Putamen (tissue), 1 donor: Measurements from ENCODE around the gene NR1H3.

Experiments used
- DNase-seq: peaks from one replicate; pipeline ENCODE4 v3.0.0-alpha.2; 2016; ENCODE audit warnings: low spot score

Gene NR1H3

DNA sequence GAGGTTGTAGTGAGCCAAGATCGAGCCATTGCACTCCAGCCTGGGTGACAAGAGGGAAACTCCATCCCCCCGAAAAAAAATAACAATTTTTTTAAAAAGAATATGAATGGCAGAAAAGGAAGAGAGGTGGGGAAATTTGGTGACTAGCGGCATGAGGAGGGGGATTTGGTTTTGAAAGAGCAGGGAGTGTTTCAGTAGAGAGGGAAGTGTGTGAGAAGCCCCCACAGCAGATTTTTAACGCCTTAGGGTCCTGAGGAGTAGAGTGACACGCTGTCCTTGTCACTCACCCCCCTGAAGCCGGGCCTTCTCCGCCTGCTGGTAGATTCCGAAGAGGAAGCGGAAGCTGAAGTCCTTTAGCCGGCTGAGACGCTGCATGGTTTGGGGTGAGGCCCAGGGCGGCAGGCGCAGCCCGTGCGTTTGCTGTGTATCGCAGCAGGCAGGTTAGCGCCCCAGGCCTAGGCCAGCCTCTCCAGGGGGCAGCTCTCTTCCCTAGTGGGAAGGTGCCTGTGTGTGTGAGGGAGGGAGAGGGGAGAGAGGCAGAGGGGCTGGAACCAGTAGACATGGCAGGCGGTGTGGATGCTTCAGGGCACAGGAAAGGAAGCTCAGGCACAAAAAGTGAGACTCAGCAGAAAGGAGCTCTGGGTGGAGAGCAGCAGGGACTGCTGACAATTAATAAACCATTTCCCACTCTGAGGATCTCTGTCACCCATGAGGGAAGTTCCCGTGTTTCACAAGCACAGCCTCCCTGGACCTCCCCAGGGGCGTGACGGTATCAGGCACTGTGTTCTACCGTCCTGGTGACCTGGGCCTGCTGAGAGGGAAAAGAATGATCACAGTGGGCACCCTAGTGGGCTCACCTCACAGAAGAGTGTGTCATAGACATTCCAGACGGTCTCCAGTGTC is 13.1 kb upstream of the NR1H3 start:
- no peak for DNase-seq

DNA sequence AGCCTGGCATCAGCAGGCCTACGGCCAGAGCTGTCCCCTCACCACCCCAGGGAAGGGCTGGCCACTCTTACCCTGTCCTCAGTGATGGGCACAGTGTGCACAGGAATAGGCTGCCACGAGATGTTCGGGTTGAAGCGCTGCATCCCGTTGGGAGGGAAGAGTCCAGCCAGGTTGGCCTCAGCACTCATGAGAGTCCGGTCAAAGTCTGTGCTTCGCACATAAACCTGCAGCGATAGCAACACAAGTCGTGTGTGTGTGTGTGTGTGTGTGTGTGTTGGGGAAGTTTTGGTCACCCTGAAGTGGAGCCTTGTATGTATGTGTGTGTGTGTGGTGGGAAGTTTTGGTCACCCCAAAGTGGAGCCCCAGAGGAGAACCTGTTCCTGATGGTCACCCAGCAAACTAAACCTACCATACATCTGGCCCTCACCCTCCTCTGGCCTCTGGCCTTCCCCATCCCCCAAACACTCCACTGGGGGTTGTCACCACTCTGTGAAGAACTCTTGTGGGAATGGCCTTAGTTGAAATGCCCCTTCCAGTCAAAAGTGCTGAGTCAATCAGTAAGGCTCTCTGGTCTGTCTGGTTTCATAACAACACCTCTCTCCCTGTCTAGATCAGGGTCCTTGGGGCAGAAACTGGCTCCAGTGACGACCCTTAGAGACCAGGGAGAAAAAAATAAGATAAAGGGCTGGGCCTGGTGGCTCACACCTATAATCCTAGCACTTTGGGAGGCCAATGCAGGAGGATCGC is 12.0 kb upstream of the NR1H3 start:
- DNase-seq = no peak

DNA sequence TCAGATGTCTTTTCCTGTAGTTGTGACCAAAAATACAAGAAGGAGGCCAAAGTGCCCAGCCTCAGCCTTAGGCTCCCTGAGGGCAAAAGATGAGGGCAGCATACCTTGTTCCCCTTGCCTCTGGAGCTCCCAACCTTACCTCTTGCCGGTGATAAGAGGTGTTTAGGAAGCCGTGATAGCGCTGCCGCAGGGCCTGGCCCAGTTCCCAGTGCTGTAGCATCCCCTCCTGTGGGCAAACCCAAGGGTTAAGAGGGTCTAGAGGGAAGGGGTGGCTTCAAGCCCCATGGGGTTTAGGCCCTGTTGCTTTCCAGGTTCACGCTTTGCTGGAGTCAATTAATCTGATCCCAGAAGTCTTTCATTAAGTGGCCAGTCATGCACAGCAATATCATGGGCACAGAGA is 10.3 kb upstream of the NR1H3 start:
- no peak for DNase-seq

DNA sequence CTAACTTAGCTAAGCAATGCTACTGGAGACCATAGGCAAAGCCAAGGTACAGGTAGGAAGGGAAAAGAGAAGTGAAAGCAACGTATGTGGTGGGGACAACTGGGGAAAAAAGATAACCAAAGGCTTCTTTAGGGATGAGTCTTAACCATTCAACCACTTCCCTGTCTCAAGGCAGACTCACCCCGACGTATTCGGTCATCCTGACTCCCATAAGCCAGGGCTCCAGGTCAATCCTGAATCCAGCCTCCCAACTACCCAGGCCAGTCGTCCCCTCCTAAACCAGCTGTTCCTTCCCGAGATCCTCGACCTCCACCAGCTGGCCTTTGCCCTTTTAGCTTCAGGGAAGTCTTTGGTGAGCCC is 9.5 kb upstream of the NR1H3 start:
- no peak for DNase-seq

DNA sequence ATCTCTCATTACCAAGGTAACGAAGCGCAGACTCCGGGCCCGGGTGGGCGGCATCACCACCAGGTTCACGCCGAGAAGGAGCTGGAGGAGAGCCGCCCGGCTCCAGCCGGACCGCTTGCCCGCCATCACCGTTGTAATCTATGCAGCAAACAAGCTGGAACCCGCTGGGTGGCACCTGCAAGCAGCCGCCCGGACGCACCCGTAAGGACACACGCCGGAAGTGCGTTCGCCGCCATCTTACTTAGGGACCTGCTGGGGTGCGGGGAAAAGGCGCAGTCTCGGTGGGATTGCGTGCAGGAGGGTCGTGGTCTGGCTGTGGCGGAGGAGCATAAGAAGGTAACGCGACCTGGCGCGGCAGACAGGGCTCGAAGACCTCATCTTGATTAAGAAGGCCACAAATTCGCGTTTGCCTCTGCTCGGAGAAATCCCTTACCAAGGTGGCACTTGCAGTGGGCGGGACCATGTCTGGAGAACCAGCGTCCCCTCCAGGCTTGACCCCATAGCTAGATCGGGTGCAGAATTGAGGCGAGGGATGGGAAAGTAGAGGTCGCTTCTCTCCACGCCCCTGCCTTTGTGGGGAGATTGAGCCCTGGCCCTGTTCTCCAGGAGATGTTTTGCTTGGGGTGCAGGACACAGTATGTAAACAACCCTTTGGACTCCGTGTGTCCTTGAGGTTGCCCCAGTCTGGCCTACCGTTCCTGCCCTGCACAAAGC is 9.0 kb upstream of the NR1H3 start, which contains the start of gene ACP2:
ACP2 (minus strand) TSS at position 151 of the 714 bp plus-strand sequence; CDS start at position 126, 25 bp downstream.
- peak; percentile 91 for DNase-seq

DNA sequence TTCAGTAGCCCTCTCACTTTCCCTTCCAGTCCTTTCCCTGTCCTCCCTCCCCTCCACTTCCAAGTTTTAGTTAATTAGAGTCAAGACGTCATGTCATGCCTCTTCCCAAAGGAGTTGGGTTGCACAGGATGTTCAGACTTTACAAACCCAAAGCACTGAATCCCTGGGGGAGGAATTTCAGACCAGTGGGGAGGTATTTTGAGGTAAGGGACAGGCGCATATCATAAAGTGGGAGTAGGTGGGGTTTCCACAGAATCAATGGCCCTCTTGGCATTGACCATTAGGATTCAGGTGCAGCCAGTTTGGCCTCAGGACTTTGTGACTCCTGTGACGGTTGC is 8.4 kb upstream of the NR1H3 start:
- no peak for DNase-seq

DNA sequence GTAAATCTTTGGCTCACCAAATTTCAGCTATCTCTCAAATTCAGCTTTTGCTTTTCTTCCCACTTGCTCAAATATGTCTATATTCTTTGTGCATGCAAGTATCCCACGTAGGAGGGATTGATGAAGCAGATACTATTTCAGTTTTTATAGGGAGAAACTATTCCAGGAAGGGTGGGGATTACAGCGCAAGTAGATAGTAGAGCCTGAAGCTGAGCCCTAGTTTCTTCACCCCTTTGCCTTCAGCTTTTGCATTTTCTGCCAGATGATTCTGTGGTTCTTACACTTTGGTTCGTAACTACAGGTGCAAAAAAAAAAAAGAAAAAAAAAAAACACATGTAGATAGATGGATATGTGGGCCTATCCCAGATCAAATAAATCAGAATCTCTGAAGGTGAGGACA is 6.0 kb upstream of the NR1H3 start:
- no peak for DNase-seq

DNA sequence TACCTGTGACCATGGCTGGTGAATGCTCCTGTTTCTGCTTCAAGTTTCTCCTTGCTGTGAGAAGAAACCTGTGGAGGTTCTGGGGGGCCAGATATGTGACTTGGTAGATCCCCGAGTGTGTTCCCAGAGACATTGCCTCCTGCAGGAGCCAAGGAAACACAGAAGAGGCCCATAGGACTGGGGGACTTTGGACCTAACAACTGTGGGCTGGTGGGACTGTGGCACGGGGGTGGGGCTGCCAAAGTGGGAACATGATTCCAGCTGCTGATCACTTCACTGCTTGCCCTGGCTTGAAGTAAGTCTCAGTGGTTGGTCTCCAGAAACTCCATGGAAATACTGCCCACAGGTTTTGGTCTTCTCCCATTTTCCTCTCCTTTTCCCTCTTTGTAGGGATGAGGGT is 4.1 kb upstream of the NR1H3 start:
- no peak for DNase-seq

DNA sequence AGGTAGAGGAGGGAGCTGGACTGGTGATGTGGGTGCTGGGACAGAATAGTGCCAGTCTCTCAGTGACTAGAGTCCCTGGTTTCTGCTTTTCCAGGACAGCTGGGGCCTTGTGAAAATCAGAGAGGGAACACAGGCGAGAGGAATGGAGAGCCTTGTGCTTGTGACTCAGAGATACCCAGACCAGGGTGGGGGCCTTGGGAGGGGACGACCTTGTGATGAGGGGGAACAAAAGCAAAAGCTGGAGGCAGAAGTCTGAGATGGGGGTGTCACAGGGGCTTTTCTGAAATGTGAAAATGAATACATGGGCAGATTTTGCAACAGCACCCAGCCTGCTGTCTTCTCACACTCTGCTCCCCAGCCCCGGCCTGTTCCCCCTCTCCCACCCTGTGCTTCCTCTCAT is 3.4 kb upstream of the NR1H3 start:
- no peak for DNase-seq

DNA sequence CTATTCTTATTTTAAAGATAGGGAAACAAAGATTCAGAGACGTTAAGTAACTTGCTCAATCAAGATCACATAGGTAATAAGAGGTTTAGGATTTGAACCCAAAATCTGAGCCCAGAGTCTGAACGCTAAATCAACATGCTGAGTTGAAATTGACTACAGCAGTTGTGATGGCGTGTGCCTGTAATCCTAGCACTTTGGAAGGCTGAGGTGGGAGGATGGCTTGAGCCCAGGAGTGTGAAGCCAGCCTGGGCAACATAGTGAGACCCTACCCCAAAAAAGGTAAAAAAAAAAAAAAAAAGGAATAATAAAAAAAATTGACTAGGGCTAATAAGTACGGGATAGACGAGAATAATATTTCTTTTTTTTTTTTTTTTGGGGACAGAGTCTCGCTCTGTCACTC is 1.4 kb upstream of the NR1H3 start:
- DNase-seq = no peak

DNA sequence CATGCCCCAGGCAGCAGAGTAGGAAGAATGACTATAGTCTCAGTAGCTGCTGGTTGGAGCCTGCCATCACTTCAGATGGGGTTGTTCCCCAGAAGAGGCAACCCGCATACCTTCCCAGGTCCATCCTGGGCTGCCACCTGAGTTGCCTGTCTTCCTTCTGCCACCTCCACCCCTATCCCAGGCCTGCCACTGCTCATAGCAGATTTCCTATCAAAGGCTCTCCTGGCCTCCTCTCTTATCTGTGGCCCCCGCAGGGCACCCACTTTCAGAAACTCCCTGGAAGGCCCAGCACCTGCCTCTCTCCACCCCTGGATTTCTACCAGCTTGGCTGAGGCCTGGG is 649 bp upstream of the NR1H3 start:
- DNase-seq = no peak

DNA sequence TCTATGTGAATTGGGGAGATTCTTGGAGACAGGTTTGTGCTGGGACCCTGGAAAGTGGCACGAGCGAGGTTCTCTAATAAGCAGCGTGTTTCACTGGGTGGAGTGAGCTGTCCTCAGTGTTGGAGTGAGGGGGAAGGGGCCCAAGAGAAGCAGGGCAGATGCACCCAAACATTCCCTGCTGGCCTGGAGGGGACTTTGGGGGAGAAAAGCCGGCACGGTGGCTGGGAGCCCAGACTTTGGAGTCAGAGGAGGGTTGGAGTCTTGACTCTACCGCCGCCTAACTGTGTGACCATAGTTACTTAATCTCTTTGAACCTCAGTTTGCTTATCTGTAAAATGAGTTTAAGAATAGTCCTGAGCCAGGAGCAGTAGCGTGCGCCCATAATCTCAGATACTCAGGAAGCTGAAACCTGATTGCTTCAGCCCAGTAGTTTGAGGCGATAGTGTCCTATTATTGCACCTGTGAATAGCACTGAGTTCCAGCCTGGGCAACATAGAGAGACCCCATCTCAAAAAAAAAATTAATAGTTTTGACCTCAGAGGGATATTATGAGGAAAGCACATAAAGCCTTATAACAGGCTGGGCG is 614 bp downstream of the NR1H3 start:
- DNase-seq = no peak

DNA sequence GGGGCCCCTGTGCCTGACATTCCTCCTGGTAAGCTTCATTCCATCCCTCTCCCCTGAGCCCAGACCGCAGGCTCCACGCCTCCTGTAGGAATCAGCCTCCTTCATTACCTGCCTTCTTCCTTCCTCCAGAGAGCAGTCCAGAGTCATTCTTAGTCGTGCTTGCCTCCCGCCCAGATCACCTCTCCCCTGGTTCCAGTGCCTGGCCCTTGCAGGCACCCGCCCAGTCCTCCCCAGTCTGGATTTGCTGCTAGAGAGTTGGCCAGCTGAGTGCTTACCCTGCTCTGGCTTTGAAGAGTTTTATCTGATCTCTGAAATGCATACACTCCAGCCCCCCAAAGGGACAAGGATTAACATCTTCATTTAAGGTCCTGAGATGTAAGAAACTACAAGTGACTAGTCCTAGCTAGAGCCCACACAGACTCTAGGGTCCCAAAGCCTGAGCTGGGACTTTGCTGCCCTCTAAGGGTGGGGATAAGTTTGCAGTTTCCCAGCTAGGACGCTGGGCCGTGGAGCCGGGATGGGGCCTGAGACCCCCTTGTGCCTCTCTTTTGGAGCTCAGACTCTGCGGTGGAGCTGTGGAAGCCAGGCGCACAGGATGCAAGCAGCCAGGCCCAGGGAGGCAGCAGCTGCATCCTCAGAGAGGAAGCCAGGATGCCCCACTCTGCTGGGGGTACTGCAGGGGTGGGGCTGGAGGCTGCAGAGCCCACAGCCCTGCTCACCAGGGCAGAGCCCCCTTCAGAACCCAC is 1.6 kb downstream of the NR1H3 start:
- DNase-seq = no peak

DNA sequence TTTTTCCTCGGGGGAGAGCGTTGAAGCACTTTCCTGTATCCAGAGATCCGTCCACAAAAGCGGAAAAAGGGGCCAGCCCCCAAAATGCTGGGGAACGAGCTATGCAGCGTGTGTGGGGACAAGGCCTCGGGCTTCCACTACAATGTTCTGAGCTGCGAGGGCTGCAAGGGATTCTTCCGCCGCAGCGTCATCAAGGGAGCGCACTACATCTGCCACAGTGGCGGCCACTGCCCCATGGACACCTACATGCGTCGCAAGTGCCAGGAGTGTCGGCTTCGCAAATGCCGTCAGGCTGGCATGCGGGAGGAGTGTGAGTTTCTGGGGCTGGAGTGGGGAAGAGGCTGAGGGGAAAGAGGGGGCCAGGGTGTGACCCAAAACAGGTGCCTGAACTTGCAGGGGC is 2.6 kb downstream of the NR1H3 start:
- no peak for DNase-seq

DNA sequence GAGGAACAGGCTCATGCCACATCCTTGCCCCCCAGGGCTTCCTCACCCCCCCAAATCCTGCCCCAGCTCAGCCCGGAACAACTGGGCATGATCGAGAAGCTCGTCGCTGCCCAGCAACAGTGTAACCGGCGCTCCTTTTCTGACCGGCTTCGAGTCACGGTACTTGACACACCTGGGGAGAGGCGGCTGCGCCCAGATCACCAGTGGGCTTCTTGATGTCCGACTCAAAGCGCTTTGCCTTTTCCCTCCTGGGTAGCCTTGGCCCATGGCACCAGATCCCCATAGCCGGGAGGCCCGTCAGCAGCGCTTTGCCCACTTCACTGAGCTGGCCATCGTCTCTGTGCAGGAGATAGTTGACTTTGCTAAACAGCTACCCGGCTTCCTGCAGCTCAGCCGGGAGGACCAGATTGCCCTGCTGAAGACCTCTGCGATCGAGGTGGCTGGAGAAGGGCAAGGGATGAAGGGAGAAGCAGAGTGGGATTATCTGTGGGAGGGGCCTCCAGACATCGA is 3.5 kb downstream of the NR1H3 start:
- DNase-seq = no peak

DNA sequence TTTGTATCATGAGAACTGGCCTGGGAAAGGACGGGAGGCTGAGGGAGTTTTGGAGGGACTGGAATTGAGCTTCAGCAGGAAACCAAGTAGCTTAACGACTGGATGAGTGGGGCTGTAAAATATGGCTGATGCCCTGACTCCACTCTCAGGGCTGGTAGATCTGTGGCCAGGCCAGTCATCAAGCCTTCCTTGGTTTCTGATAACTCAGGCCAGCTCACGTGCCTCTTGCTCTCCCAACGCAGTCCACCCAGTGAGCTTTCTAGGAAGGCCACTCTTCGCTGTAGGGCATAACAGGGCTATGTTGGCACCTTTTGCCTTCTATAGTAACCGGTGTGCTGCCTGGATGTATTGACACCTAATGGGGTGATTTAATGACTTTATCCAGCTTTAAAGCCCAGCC is 6.3 kb downstream of the NR1H3 start:
- DNase-seq = no peak

DNA sequence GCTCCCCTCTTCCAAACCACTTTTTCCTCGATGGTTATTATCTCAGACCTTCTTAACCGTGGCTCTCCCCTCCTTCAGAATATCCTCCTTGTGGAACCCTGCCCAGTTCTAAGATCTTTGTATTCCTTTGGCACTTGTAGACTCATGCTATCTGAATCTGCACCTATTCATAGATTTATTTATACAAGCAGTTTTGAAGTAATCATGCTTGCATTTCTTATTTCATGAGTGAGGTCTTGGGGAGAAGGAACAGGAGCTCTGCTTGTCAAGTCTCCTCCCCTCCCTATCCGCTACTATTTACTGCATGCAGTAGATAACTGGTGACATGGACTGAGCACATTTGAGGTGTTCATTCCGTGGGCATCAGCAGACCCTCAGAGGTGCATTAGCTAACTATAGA is 6.7 kb downstream of the NR1H3 start:
- no peak for DNase-seq

DNA sequence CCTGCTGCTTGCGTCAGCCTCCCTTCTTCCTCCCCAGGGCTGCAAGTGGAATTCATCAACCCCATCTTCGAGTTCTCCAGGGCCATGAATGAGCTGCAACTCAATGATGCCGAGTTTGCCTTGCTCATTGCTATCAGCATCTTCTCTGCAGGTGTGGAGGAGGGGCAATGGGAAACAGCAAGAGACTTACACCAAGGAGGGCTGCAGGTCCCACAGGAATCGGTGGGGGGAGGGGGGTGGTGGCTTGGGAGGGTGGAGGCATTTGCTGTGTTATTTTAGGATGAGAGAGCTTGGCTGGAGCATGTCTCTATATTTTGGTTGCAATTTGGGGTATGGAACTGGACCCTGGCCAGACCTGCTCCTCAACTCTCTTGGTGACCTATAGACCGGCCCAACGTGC is 10.1 kb downstream of the NR1H3 start:
- DNase-seq = no peak

DNA sequence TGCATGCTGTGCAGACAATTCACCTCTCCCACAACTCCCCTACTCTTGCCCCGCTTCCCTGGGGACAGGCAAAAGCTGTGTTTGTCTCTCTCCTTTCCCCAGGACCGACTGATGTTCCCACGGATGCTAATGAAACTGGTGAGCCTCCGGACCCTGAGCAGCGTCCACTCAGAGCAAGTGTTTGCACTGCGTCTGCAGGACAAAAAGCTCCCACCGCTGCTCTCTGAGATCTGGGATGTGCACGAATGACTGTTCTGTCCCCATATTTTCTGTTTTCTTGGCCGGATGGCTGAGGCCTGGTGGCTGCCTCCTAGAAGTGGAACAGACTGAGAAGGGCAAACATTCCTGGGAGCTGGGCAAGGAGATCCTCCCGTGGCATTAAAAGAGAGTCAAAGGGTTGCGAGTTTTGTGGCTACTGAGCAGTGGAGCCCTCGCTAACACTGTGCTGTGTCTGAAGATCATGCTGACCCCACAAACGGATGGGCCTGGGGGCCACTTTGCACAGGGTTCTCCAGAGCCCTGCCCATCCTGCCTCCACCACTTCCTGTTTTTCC is 10.7 kb downstream of the NR1H3 start:
- DNase-seq = no peak

DNA sequence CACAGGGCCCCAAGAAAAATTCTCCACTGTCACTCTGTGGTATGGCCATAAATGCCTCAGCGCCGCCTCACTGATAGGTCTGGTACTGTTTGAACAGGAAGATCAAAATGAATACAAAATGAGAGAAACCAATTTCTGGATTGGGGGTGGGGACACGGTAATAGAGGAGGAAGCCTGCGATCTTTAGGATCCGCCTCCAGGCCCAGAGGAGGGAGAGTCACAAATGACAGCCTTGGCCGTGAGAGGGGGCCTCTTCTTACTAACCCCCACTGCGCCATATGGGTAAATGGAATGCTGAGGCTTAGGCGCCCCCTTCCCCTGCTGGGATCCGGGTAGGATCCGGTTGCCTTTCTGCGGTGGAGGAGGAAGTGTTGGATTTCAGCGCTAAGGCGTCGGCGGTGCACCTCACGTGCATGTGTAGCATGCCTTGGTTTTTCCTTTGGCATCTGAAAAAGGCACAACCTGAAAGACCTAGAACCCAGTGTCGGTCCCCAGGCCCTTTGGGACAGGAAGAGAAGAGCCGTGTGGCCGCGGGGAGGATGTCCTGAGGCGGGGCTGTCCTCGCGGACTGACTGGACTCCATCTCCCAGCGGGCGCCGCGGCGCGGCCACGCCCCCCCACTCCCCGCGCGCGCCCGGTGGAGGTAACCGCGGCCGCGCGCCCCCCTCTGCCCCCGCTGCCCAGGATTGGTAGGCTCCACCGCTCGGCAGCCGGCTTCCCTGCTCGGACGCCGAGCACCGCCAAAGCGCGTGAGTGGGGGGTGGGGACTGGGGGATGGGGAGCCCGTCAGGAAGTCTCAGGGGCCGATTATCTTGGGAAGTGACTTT is 11.4 kb downstream of the NR1H3 start:
- DNase-seq = peak; percentile 90
